Cardiac septum (tissue), 1 donor: ENCODE results near the gene CDH13. TPM values are rescaled to one million over a fixed set of nuclear protein-coding genes. Genes with fewer than 3 reads are reported as not detected.

ENCODE experiments used
- DNase-seq: peaks from one replicate; pipeline ENCODE4 v3.0.0-alpha.2; 2020; ENCODE audit warnings: low spot score
- intact Hi-C: fragments of 100-400 bp; cut with DNase I; formaldehyde crosslinking; loops from one replicate; pipeline ENCODE4 v1.14.0; 2022
- total RNA-seq: library from RNA; stranded (reverse); fragmentation: NEBNext Ultra II Directional; extraction: Animal tissue kit (Norgen Biotek cat#: 25700); gene quantifications from one replicate; pipeline ENCODE4 v1.2.1, GENCODE V29; 2021
- donor health status: DM: no; HTN: no; CAD: no.

Gene CDH13
- total RNA-seq, 1 donor from 2014 or later: 108 TPM

DNA sequence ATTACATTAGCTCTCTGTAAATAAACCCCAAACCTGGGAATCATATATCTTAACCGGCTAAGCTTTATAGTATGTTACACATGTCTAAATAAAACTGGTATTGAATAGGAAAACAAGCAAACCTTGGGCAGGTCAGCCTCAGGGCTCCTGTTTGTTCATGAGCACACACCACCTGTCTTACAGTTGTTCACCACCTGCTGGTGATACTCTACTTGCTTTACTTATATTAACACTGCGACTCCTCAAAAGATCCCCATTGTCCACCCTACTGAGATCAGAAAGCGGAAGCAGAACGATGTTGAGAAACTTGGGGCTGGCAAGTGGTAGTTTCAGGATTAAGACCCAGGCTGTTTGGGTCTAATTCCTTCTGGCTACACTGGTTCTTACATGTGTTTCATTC is 16.4 kb downstream of the CDH13 start:
- no peak for DNase-seq
- intact Hi-C loops: no loop called here

DNA sequence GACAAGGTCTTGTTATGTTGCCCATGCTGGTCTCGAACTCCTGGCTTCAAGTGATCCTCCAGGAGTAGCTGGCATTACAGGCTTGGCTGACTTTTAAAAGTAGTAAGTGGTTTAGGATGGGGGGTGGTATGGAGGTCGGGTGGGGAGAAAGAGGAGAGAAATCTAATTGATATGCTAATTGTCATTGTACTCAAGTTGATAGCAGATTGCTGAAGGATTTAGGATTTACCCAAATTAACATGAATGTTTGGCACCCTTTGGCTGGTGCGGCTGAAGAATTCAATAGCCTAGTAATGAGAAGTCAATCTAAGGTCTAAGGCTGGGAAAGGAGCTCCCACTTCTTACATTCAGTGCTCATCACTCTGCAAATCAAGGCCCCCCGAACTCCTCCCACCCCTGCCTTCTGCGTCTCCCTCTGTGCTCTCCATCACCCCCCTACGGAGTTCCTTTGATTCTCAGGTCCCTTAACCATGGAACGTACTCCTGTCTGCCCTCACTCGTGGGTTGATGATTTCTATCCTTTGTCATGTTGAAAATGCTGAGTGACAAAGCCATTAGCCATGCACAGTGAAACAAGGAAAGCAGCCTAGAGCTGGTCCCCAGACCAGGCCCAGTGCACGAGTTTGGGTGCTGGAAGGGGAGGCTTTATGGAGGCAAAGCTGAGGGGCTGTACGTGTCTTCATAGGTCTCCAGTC is 17.3 kb downstream of the CDH13 start:
- intact Hi-C loops: no loop called here
- DNase-seq: no peak

DNA sequence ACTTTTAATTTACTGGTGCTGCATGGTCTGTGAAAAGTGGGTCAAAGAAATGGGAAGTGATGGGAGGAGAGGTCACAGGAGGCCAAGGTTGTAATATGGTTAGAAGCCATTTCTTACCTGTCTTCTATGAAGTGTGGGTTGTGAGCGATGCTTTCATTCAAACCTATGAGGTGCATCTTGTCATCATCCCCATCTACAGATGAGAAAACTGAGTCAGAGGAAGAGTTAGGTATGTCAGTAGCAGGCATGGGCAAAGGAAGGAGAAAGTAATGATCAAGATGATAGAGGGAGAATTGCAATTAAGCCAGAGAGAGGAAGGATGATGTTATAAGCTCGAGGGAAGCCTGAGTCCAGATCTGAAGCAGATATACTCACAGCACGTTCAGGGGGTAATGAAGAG is 19.7 kb downstream of the CDH13 start:
- DNase-seq: no peak
- intact Hi-C loops: no loop called here

DNA sequence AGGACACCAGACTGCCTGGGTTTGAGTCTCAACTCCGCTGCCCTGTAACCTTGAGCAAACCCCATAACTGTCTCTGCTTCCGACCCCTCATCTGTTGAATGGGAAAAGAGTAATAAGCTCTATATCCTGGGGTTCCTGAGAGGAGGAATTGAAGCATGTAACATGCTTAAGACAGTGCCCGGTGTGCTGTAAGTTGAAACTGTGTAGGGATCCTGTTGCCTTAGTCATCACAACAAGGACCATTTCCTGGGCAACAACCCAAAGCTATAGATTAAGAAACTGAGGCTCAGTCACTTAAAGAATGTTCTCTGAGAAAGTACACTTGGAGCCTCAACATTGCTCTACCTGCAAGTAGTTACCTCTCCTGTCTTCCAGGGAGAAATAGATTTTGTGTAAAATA is 23.0 kb downstream of the CDH13 start:
- intact Hi-C loops: loop anchor here (5.0 kb wide), 1 partner anchor 53 kb away; no protein-coding TSS in a partner anchor
- DNase-seq: no peak

DNA sequence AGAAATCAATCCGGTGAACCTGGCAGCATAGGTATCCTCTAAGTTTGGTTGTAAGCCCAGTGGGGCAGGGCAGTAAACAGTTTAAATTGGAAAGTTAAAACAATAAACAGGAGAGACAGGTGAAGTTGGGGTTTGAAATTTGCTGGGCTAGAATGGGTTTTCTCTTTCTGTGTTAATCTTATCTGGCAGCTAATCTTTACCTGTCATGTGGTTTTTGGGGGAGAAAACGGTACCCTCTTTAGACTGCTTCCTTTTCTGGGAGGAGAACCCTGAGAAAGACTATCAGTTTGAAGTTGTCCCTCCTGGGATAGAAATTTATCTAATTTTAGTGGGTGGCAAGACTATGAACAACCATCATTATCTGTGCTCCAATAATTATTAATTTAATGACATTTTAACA is 24.0 kb downstream of the CDH13 start:
- no peak for DNase-seq
- intact Hi-C loops: loop anchor here (5.0 kb wide), 1 partner anchor 51 kb away; no protein-coding TSS in a partner anchor

- no peak for DNase-seq
- intact Hi-C loops: loop anchor here (5.0 kb wide), 1 partner anchor 50 kb away; no protein-coding TSS in a partner anchor
Measured at GRCh38 chr16:82651921-82652601, 25.3 kb downstream of the CDH13 start.

DNA sequence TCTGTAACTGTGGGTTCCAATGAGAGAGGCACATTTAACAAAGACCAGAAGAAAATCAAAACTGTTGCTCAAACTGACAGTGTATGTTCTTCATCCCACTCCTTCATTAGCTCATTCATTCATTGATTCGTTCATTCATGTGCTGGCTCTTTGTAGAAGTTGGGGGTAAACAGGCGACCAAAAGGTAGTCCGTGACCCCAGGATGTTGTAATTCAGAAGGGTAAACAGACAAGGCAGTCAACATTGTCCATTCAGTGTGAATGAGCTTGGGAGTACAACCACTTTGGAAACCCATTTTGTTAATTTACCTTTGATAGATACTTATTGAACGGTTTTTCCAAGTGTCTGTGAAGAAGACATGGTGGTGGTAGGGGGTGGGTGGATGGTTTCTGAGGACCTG is 26.1 kb downstream of the CDH13 start:
- intact Hi-C loops: loop anchor here (5.0 kb wide), 1 partner anchor 49 kb away; no protein-coding TSS in a partner anchor
- DNase-seq: no peak

- intact Hi-C loops: loop anchor here (5.0 kb wide), 1 partner anchor 48 kb away; no protein-coding TSS in a partner anchor
- DNase-seq: no peak
Measured at GRCh38 chr16:82653550-82654511, 27.1 kb downstream of the CDH13 start.

DNA sequence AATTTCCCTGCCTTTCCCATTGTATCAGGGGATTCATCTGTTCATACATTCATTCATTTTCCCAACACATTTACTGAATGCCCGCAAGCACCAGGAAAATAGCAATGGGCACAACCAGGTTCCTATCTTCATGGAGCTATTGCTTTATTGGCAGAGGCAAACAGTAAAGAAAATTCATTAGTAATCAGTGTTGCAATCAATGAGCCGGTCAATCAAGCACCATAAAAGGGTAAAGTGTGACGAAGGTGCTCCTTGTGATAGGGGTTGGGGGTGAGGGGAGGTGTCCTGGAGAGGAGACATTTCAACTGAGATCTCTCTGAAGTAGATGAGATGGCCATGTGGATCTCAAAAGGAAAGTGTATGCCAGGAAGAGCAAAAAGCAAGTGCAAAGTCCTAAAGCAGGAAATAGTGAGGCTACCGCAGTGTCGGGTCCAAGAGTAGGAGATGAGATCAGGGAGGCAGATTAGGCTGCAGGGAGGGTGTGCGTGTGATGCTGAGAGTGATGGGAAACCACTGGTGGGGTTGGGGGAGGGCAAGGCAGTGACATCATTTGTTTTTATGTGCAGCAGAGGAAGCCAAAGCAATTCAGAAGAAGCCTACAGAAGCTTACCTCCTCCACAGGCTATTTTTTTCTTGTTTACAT is 28.4 kb downstream of the CDH13 start:
- no peak for DNase-seq
- intact Hi-C loops: no loop called here

GRCh38 chr16:82655720-82656490 is 29.1 kb downstream of the CDH13 start:
- no peak for DNase-seq
- intact Hi-C loops: no loop called here

- intact Hi-C loops: no loop called here
Measured at GRCh38 chr16:82657239-82657638, 30.5 kb downstream of the CDH13 start.

DNA sequence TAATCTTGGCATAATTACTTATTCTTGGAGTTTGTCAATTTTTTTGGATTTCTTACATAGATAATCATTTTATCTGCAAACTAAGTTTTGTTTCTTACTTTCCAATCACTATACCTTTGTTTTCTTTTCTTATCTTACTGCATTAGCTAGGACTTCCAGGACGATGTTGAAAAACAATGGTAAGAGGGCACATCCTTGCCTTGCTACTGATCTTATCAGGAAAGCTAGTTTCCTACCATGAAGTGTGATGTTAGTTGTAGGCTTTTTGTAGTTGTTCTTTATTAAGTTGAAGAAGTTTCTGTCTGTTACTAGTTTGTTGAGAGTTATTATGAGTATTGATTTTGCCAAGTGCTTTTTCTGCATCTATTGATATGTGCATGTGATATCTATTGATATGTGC is 31.0 kb downstream of the CDH13 start:
- intact Hi-C loops: no loop called here
- DNase-seq: no peak

More at GRCh38 chr16:82657239-82657638, 30.5 kb downstream of the CDH13 start:
- DNase-seq: no peak

DNA sequence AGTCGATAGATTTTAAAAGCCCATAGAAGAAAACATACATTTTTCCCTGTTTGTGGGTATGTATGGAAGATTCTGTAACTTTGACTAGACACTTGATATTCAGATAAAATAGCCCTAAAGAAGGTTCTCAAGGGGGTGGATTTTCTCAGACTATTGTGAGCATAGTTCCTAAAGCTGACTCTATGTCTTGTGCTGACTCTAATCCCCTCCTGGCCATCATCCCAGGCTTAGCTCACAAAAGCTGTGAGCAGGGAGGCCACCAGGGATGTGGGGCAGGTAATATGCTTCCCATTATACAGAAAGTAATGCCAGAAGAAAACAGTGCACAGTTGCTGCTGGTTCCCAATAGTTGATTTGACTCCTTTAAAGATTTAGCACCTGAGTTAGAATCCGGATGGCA is 32.0 kb downstream of the CDH13 start:
- intact Hi-C loops: no loop called here
- DNase-seq: no peak

DNA sequence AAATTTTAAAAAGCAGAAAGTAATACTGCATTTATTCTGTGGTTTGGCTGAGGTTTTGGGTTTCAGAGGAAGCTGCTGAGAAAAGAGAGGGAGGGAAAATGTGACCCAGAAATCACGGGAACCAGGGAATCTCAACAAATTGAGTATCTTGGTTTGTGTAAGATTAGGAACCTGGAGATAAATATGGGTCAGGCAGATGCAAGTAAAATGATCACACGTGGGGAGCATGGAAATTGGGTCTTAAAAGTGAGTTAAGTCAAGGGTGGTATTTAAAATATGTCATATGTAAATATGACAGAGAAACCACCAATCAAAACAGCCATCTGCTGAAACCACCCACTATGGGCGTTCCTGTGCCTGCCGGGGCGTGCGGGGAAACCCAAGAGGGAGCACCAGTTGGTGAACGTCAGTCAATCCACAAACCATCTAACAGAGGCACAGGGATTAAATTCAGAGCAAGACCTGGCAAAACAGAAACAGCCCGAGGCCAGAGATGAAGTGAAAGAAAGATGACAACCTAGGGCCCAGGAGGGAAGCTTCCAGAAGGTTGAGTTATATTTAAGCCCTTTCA is 33.4 kb downstream of the CDH13 start:
- intact Hi-C loops: no loop called here
- no peak for DNase-seq

DNA sequence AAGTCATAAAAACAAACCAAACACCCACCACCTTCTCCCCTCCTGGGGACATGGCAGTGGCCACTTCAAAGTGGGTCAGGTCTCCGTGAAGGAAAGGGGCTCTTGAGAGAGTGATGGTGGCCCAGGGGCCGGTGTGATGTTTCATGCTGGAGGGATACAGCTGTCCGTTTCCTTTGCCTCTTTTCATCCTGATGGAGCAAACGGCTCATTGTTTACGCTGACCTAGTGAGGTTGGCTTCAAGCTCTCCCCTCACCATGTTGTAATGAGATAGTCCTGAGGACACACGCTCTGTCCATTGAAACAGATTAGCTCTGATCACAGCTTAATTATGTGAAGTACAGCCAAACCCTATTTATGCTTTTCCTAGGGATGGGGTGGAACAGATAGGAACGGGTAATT is 34.2 kb downstream of the CDH13 start:
- intact Hi-C loops: no loop called here
- no peak for DNase-seq

- intact Hi-C loops: no loop called here
- no peak for DNase-seq
Measured at GRCh38 chr16:82664181-82664580, 37.4 kb downstream of the CDH13 start.

DNA sequence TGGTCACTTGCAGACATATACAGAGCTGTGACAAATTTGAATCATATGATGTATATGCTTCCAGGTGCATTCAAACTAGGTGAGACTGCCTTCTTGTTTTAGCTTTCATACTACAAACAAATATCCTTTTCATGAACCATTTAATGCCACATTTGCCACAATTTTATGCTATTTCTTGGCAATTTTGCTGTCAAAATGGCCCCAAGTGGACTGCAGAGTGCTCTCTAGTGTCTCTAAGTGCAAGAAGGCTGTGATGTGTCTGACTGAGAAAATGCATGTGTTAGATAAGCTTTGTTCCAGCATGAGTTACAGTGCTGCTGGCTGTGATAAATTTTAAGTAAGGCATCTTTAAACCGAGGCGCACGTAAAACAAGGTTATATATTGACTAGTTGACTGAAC is 38.3 kb downstream of the CDH13 start:
- no peak for DNase-seq
- intact Hi-C loops: no loop called here

GRCh38 chr16:82667437-82667836 is 40.7 kb downstream of the CDH13 start:
- intact Hi-C loops: no loop called here
- DNase-seq: no peak
